Measurements from ENCODE around the gene PREX1.

- TF ChIP-seq CTCF (IDR thresholded peaks at IDR 0.05 in 4 of 5, conservative IDR thresholded peaks at IDR 0.05 in 1 of 5), result no peak
- no peak for TF ChIP-seq POLR2A (IDR thresholded peaks at IDR 0.05)
Measured at GRCh38 chr20:48651960-48652359, 175.8 kb downstream of the PREX1 start.

All from gastrocnemius medialis (tissue), 4 donors.